ENCODE data around the gene PDE1A. TPM values are rescaled to one million over a fixed set of nuclear protein-coding genes. Genes with fewer than 3 reads are reported as not detected.

The PDE1A gene
- total RNA-seq, 1 donor from 2014 or later = 14.5 TPM

DNA sequence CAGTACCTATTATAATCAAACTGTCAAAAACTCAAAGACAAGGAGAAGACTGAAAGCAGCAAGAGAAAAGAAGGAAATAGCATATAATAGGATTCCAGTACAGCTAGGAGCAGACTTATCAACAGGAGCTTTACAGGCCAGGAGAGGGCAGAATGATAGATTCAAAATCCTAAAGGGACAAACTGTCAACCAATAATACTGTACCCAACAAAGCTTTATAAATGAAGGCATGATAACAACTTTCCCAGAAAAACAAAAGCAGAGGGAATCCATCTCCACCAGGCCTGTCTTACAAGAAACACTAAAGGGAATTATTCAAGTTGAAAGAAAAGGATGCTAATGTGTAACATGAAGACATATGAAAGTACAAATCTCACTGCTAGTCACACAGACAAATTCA, 42.0 kb downstream of the PDE1A start:
- TF ChIP-seq POLR2AphosphoS5 (IDR thresholded peaks at IDR 0.05; ENCODE audit: insufficient read depth in 1 of 2, low read depth in 1 of 2) (no peak), POLR2A (IDR thresholded peaks at IDR 0.05) (no peak)
- TF ChIP-seq, protein P1, sequence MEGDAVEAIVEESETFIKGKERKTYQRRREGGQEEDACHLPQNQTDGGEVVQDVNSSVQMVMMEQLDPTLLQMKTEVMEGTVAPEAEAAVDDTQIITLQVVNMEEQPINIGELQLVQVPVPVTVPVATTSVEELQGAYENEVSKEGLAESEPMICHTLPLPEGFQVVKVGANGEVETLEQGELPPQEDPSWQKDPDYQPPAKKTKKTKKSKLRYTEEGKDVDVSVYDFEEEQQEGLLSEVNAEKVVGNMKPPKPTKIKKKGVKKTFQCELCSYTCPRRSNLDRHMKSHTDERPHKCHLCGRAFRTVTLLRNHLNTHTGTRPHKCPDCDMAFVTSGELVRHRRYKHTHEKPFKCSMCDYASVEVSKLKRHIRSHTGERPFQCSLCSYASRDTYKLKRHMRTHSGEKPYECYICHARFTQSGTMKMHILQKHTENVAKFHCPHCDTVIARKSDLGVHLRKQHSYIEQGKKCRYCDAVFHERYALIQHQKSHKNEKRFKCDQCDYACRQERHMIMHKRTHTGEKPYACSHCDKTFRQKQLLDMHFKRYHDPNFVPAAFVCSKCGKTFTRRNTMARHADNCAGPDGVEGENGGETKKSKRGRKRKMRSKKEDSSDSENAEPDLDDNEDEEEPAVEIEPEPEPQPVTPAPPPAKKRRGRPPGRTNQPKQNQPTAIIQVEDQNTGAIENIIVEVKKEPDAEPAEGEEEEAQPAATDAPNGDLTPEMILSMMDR (IDR thresholded peaks at IDR 0.05) = no peak
- no peak overlapping the region for H3K4me3 ChIP-seq
- no peak overlapping the region for H3K27ac ChIP-seq
- peaks cover 2% of the 10 kb centered on the region for H3K4me1 ChIP-seq
- H3K36me3 ChIP-seq = no peaks in the 10 kb centered on the region
- intact Hi-C loops (cut with DNase I) = no loop called here
- H3K9me3 ChIP-seq = no peaks in the 10 kb centered on the region
- no peak for DNase-seq (ENCODE audit: extremely low spot score in 2 of 2)
- no peaks in the 10 kb centered on the region for H3K27me3 ChIP-seq

DNA sequence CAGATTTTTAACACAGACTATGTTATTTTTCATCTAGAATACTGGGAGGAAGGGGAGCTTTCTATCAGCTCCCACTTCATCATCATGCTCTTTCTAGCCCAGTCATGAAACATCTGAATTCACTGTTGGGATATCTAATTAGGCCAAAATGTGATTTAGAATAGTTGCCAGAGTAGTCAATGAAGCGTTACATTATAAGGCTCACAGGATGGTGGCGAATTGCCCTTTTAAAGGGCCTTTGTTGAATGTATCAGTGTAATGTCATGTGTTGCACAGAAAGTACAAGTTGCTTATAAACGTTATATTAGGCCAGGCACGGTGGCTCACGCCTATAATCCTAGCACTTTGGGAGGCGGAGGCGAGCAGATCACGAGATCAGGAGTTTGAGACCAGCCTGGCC, 45.6 kb downstream of the PDE1A start:
- TF ChIP-seq POLR2AphosphoS5 (IDR thresholded peaks at IDR 0.05; ENCODE audit: insufficient read depth in 1 of 2, low read depth in 1 of 2) = no peak
- TF ChIP-seq POLR2A (IDR thresholded peaks at IDR 0.05) = no peak
- TF ChIP-seq, protein P1 (IDR thresholded peaks at IDR 0.05) = no peak

DNA sequence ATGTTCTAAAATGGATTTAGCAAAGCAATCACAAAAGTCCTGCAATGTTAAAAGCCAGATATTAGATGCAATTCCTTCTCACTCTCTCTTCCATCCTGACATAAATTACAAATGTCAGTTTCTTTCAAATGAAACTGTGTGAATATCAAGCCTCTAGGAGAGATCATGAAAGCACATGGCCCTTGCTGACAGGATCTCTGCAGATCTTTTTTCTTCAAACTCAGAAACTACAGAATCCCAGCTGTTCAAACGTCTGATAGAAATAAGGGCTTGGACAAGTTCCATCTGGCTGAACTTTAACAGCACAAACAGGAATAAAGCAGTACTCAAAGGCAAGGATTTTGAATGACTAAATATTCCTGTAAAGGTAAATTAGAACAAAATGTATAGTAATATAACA, 47.6 kb downstream of the PDE1A start:
- Histone ChIP-seq H3K27ac (no peak overlapping the region), H3K27me3 (no peaks in the 10 kb centered on the region), H3K36me3 (no peaks in the 10 kb centered on the region), H3K9me3 (no peaks in the 10 kb centered on the region), H3K4me3 (no peak overlapping the region), H3K4me1 (peaks cover 17% of the 10 kb centered on the region)
- DNase-seq (ENCODE audit: extremely low spot score in 2 of 2) = no peak
- TF ChIP-seq POLR2AphosphoS5 (IDR thresholded peaks at IDR 0.05; ENCODE audit: insufficient read depth in 1 of 2, low read depth in 1 of 2) (no peak), POLR2A (IDR thresholded peaks at IDR 0.05) (no peak)
- TF ChIP-seq, protein P1 (IDR thresholded peaks at IDR 0.05) = no peak
- intact Hi-C loops (cut with DNase I) = loop anchor here (10.0 kb wide), 1 partner anchor 46 kb away; the partner anchor contains the start of gene PDE1A

More for the DNA sequence above, 45.6 kb downstream of the PDE1A start:
- intact Hi-C loops (cut with DNase I) = no loop called here
- Histone ChIP-seq H3K9me3 (no peaks in the 10 kb centered on the region), H3K4me1 (peaks cover 17% of the 10 kb centered on the region), H3K36me3 (no peaks in the 10 kb centered on the region), H3K27ac (no peak overlapping the region), H3K4me3 (no peak overlapping the region), H3K27me3 (no peaks in the 10 kb centered on the region)
- DNase-seq (ENCODE audit: extremely low spot score in 2 of 2) = no peak

DNA sequence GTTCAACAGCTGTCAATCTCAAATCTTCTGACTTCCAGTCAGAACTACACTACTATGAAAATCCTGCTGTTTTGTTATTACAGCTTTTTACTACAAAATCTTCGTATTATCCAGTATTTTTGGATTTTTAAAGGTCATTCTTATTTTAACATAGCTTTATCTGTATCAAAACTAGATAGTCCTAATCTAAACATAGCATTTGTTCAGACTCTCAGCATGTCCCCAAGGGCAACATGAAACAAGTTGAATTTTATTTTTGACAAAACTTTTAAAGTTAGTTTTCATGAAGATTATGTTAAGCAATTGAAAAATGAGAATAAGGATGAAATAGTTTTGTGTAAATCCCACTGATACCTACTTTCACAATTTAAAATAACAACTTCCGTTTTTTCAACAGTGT, 48.1 kb downstream of the PDE1A start:
- Histone ChIP-seq H3K27ac (no peak overlapping the region), H3K4me3 (no peak overlapping the region), H3K9me3 (no peaks in the 10 kb centered on the region), H3K4me1 (peaks cover 17% of the 10 kb centered on the region), H3K27me3 (no peaks in the 10 kb centered on the region), H3K36me3 (no peaks in the 10 kb centered on the region)
- DNase-seq (ENCODE audit: extremely low spot score in 2 of 2) = no peak
- TF ChIP-seq, protein P1 (IDR thresholded peaks at IDR 0.05) = no peak
- no peak for TF ChIP-seq POLR2A (IDR thresholded peaks at IDR 0.05)
- TF ChIP-seq POLR2AphosphoS5 (IDR thresholded peaks at IDR 0.05; ENCODE audit: insufficient read depth in 1 of 2, low read depth in 1 of 2) = no peak
- intact Hi-C loops (cut with DNase I) = loop anchor here (10.0 kb wide), 1 partner anchor 46 kb away; the partner anchor contains the start of gene PDE1A

DNA sequence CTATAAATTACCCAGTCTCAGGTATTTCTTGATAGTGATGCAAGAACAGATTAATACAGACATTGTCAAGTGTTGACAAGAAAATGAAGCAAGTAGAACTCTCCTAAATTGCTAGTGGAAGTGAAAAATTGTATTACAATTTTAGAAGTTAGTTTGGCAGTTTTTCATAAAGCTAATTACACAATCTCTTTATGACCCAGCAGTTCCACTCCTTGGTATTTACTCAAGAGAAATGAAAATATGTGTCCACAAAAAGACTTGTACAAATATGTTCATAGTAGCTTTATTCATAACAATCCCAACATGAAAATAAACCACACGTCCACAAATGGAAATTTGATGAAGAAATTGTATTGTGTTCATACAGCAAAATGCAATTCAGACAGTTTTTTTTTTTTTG, 49.4 kb downstream of the PDE1A start:
- H3K36me3 ChIP-seq = no peaks in the 10 kb centered on the region
- intact Hi-C loops (cut with DNase I) = loop anchor here (10.0 kb wide), 1 partner anchor 47 kb away; the partner anchor contains the start of gene PDE1A
- H3K9me3 ChIP-seq = no peaks in the 10 kb centered on the region
- no peak overlapping the region for H3K27ac ChIP-seq
- no peak overlapping the region for H3K4me3 ChIP-seq
- H3K4me1 ChIP-seq = peaks cover 26% of the 10 kb centered on the region
- H3K27me3 ChIP-seq = no peaks in the 10 kb centered on the region
- TF ChIP-seq POLR2A (IDR thresholded peaks at IDR 0.05) (no peak), POLR2AphosphoS5 (IDR thresholded peaks at IDR 0.05; ENCODE audit: insufficient read depth in 1 of 2, low read depth in 1 of 2) (no peak)
- TF ChIP-seq, protein P1 (IDR thresholded peaks at IDR 0.05) = no peak
- DNase-seq (ENCODE audit: extremely low spot score in 2 of 2) = no peak
